22Rv1 (cell line): Measurements from ENCODE around the gene FGFBP3.

Source experiments
- ZFX ChIP-seq: fragments of 450-650 bp; IDR thresholded peaks from 2 replicates; pipeline ENCODE4 v1.6.1; 2017; ENCODE audit warnings: antibody characterized with exemption, borderline replicate concordance
- TF ChIP-seq, protein P1 (sequence below): fragments of 450-650 bp; IDR thresholded peaks from 2 replicates; pipeline ENCODE4 v1.5.1; 2017; ENCODE audit warnings: mild to moderate bottlenecking

GRCh38 chr10:91931526-91932190, 22.4 kb upstream of the FGFBP3 start:
- TF ChIP-seq, protein P1, sequence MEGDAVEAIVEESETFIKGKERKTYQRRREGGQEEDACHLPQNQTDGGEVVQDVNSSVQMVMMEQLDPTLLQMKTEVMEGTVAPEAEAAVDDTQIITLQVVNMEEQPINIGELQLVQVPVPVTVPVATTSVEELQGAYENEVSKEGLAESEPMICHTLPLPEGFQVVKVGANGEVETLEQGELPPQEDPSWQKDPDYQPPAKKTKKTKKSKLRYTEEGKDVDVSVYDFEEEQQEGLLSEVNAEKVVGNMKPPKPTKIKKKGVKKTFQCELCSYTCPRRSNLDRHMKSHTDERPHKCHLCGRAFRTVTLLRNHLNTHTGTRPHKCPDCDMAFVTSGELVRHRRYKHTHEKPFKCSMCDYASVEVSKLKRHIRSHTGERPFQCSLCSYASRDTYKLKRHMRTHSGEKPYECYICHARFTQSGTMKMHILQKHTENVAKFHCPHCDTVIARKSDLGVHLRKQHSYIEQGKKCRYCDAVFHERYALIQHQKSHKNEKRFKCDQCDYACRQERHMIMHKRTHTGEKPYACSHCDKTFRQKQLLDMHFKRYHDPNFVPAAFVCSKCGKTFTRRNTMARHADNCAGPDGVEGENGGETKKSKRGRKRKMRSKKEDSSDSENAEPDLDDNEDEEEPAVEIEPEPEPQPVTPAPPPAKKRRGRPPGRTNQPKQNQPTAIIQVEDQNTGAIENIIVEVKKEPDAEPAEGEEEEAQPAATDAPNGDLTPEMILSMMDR = no peak
- no peak for TF ChIP-seq ZFX
